GM13976 (cell line): ENCODE results near the gene SUSD2.

ENCODE experiments used
- DNase-seq: peaks from one replicate; pipeline ENCODE4 v3.0.0; 2012; ENCODE audit warnings: low spot score
- in situ Hi-C: fragments of 300-500 bp; cut with MboI; formaldehyde crosslinking; loops from one replicate; pipeline ENCODE4 v1.12.0; 2022; ENCODE audit warnings: low sequenced_read_pairs, mixed read lengths, inconsistent platforms; ENCODE audit not compliant: unreplicated experiment
- TF ChIP-seq, protein P1 (sequence below): IDR thresholded peaks from 2 replicates; pipeline ENCODE4 v1.5.1; 2012; ENCODE audit warnings: borderline replicate concordance, mild to moderate bottlenecking; ENCODE audit not compliant: insufficient read depth; ENCODE audit errors: extremely low read depth, missing control alignments, control extremely low read depth

Gene SUSD2

DNA sequence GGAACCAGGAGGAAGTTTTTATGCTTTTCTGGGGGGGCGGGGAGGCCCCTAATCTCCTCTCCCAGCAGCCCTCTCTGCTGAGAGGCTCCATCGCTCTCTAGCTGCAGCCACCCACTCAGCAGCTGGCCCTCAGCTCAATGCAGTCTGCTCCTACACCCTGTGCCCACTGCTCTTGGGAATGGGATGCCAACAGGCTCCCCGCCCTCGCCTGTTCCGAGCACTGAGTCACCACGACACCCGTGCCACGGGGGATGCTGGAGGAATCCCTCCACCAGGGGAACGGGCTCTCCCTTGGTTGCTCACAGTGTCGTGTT is 23.5 kb upstream of the SUSD2 start:
- TF ChIP-seq, protein P1, sequence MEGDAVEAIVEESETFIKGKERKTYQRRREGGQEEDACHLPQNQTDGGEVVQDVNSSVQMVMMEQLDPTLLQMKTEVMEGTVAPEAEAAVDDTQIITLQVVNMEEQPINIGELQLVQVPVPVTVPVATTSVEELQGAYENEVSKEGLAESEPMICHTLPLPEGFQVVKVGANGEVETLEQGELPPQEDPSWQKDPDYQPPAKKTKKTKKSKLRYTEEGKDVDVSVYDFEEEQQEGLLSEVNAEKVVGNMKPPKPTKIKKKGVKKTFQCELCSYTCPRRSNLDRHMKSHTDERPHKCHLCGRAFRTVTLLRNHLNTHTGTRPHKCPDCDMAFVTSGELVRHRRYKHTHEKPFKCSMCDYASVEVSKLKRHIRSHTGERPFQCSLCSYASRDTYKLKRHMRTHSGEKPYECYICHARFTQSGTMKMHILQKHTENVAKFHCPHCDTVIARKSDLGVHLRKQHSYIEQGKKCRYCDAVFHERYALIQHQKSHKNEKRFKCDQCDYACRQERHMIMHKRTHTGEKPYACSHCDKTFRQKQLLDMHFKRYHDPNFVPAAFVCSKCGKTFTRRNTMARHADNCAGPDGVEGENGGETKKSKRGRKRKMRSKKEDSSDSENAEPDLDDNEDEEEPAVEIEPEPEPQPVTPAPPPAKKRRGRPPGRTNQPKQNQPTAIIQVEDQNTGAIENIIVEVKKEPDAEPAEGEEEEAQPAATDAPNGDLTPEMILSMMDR = no peak
- in situ Hi-C loops = no loop called here
- DNase-seq = peak; percentile 71

DNA sequence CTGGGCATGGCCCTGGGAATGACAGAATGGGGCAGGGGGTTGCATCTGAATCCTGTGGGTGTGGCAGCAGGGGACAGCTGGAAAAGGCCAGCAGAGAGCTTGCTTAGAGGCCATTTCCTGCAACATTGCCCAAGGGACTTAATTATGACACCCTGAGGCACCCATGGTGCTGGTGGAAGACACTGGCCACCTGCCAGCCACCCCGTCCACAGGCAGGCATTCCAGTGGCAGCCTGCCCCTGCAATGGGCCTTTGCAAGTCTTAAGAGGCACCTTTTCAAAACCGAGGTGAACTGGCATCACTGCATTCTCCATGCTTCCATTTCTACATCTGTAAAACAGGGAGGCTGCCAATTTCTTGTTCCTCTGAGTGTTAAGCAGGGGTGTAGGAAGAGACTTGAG is 21.6 kb upstream of the SUSD2 start:
- DNase-seq = no peak
- TF ChIP-seq, protein P1 = no peak
- in situ Hi-C loops = no loop called here

DNA sequence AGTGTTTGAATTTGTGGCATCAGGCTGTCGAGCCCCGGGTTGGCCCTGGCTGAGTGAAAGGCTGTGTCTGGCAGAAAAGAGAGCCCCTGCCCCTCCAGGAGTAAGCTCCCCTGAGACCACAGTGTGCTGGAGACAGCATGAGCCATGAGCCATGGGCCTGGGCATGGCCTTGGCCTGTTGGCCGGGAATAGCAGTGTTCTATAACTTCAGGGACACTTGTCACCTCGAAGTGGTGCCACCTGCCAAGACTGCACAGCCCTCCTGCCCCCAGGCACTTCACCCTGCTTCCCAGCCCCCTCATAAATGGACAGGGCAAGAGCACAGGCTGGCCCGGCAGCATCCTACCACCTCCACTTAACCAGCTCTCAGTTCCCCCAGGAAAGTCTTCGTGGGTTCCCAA is 20.7 kb upstream of the SUSD2 start:
- in situ Hi-C loops = no loop called here
- DNase-seq = no peak
- TF ChIP-seq, protein P1 = no peak

DNA sequence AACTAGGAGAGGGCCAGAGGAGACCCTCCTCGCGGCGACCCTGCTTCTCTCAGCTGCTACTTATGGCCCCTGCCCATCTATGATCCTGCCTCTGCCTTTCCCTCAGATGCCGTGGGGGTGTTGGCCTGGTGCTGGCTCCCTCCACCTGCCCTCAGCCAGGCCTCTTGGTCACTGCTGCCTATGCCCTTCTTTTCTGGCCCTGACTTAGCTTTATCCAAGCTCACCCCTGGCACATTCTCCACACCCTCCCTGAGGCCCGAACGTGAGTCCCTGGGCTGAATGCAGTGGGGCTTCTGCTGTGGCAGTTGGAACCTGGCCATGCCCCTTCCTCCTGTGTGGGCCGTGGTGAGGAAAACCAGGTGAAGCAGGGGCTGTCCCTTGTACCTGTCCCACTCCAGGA is 19.8 kb upstream of the SUSD2 start:
- DNase-seq = no peak
- in situ Hi-C loops = no loop called here
- TF ChIP-seq, protein P1 = no peak

DNA sequence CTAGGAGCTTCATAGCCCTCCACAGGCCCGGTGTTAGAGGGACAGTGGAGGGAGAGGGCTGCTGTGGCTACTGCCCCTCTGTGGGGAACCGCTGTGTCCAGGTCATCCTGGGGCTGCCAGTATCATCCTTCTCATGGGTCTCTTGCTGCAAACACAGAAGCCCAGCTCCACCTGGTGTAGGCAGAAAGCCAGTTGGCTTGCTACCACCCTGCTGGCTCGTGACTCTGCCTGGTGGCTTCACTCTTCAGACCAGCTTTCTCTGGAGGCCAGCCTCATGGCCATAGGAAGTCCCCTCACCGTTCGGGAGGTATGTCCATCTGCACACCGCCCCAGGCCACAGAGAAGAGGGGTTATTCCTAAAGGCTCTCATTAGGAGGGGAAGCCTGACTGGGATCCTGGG is 19.4 kb upstream of the SUSD2 start:
- DNase-seq = no peak
- TF ChIP-seq, protein P1 = no peak
- in situ Hi-C loops = no loop called here

DNA sequence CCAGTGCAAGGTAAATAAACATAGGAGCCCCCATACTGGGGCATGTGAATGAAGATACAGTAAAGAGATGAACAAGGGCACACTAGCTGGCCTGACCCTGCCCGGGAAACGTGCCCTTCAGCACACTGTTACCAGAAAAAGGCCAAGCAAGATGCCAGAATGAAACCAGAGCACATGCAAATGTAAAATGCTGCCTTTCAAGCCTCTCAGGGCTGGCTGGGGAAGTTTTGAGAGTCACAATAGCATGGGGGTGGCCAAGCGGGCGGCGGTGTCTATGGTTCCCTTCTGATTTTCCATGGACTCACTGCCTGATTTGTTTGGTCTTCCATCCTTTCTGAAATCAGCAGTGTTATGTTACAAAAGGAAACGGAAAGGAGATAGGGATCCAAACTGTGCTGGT is 18.9 kb upstream of the SUSD2 start:
- TF ChIP-seq, protein P1 = no peak
- in situ Hi-C loops = no loop called here
- no peak for DNase-seq

DNA sequence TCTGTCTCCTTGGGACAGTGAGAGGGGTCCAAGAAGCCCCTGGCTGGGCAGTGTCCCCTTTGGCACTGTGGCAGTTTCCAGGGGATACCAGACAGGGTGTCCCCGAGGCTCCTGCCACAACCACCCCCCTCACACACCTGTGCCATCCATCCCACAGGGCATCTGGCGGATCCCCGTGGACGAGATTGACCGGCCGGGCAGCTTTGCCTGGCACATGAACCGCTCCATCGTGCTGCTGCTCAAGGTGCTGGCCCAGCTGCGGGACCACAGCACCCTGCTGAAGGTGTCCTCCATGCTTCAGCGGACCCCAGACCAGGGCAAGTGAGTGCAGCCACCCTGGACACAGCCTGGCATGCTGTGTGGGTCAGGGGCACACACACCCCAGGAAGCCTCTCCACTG is 17.0 kb upstream of the SUSD2 start:
- DNase-seq = no peak
- TF ChIP-seq, protein P1 = no peak
- in situ Hi-C loops = no loop called here
